Activated CD4-positive, alpha-beta T cell treated with anti-CD3 and anti-CD28 coated beads for 4 hours (primary cell): ENCODE data around the gene SMPX.

ENCODE experiments used
- DNase-seq, 2 donors: peaks; one replicate each; pipeline ENCODE4 v3.0.0-alpha.2; 2020

SMPX gene

GRCh38 chrX:21741869-21742701 lies 15.8 kb downstream of the SMPX start:
- no peak for DNase-seq

GRCh38 chrX:21741364-21741763 lies 16.6 kb downstream of the SMPX start:
- no peak for DNase-seq

GRCh38 chrX:21740329-21741274 lies 17.3 kb downstream of the SMPX start:
- DNase-seq = no peak

GRCh38 chrX:21738950-21739287 lies 19.0 kb downstream of the SMPX start:
- no peak for DNase-seq

- no peak for DNase-seq
Measured at GRCh38 chrX:21738210-21738949, 19.5 kb downstream of the SMPX start.

GRCh38 chrX:21735768-21736127 lies 22.2 kb downstream of the SMPX start:
- no peak for DNase-seq

GRCh38 chrX:21735038-21735767 lies 22.7 kb downstream of the SMPX start:
- no peak for DNase-seq

- DNase-seq = no peak
Measured at GRCh38 chrX:21734175-21734574, 23.7 kb downstream of the SMPX start.

GRCh38 chrX:21733705-21734104 lies 24.2 kb downstream of the SMPX start:
- DNase-seq = no peak

- no peak for DNase-seq
Measured at GRCh38 chrX:21730026-21730425, 27.9 kb downstream of the SMPX start.

GRCh38 chrX:21728276-21728968 lies 29.5 kb downstream of the SMPX start:
- no peak for DNase-seq

GRCh38 chrX:21725916-21726315 lies 32.0 kb downstream of the SMPX start:
- no peak for DNase-seq

- no peak for DNase-seq
Measured at GRCh38 chrX:21725496-21725895, 32.4 kb downstream of the SMPX start.

- no peak for DNase-seq
Measured at GRCh38 chrX:21723814-21724213, 34.1 kb downstream of the SMPX start.

- no peak for DNase-seq
Measured at GRCh38 chrX:21723084-21723483, 34.8 kb downstream of the SMPX start.

- no peak for DNase-seq
Measured at GRCh38 chrX:21721195-21721594, 36.7 kb downstream of the SMPX start.

- DNase-seq = no peak
Measured at GRCh38 chrX:21718575-21718974, 39.3 kb downstream of the SMPX start.

GRCh38 chrX:21717802-21718201 lies 40.1 kb downstream of the SMPX start:
- no peak for DNase-seq

- no peak for DNase-seq
Measured at GRCh38 chrX:21715825-21716224, 42.1 kb downstream of the SMPX start.

GRCh38 chrX:21715337-21715736 lies 42.6 kb downstream of the SMPX start:
- no peak for DNase-seq

- no peak for DNase-seq
Measured at GRCh38 chrX:21711848-21712197, 46.1 kb downstream of the SMPX start.
